ENCODE results near the gene ASB6.

- no peak for TF ChIP-seq CTCF (IDR thresholded peaks at IDR 0.05)
- TF ChIP-seq EZH2 (IDR thresholded peaks at IDR 0.05; ENCODE audit: borderline replicate concordance, insufficient read depth, low read depth, low read length, poor library complexity, severe bottlenecking), result no peak
These were observed 30.6 kb downstream of the ASB6 start for GRCh38 chr9:129611307-129611800.
